ENCODE data around the gene MTA1. TPM values are rescaled to one million over a fixed set of nuclear protein-coding genes. Genes with fewer than 3 reads are reported as not detected.

The MTA1 gene
- total RNA-seq, 4 donors from 2014 or later, result 75.7 to 295 (median 165) TPM

DNA sequence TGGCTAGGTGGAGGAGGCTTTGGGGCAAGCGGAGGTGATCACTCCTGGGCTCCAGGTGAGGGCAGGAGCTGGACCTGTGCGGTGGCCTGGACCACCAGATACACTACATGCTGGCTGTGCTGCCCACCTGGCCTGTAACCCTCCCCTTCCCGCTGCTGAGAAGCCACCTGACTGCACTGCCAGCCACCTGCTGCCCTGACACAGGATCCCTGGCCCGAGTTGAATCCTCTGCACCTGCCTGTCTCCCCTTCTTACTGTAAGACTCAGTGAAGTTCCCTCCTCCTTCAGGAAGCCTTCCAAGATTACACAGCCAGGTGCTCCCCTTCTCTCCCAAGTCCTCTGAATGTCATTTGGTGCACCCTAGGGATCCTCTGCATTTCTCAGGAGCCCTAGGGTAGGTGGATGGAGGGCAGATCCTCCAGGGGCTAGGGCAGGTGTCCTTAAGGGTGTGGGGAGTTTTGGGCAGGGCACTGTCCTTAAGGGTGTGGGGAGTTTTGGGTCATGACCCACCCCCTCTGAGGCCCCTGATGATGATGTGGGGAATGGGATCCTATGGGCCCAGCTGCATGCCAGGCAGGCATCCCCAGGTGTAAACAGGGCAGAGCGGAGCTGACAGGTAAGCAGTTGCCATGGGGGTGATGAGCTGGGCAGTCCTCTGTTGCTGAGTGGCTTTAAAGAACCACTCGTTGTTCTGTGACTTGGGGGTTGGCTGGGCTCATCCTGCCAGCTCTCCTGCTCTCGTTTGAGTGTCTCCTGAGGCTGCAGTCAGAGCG is 6.7 kb upstream of the MTA1 start:
- Histone ChIP-seq H3K27ac (no peak overlapping the region), H3K36me3 (no peaks in the 10 kb centered on the region), H3K27me3 (peaks cover 0 to 8% of the 10 kb centered on the region in 2 donors), H3K9me3 (no peaks in the 10 kb centered on the region), H3K4me3 (no peak overlapping the region), H3K4me1 (peaks cover 0 to 15% (median 7%) of the 10 kb centered on the region in 4 donors)
- no peak for DNase-seq
- TF ChIP-seq, protein P1, sequence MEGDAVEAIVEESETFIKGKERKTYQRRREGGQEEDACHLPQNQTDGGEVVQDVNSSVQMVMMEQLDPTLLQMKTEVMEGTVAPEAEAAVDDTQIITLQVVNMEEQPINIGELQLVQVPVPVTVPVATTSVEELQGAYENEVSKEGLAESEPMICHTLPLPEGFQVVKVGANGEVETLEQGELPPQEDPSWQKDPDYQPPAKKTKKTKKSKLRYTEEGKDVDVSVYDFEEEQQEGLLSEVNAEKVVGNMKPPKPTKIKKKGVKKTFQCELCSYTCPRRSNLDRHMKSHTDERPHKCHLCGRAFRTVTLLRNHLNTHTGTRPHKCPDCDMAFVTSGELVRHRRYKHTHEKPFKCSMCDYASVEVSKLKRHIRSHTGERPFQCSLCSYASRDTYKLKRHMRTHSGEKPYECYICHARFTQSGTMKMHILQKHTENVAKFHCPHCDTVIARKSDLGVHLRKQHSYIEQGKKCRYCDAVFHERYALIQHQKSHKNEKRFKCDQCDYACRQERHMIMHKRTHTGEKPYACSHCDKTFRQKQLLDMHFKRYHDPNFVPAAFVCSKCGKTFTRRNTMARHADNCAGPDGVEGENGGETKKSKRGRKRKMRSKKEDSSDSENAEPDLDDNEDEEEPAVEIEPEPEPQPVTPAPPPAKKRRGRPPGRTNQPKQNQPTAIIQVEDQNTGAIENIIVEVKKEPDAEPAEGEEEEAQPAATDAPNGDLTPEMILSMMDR (IDR thresholded peaks at IDR 0.05), result no peak
- no peak for TF ChIP-seq POLR2A (IDR thresholded peaks at IDR 0.05)

DNA sequence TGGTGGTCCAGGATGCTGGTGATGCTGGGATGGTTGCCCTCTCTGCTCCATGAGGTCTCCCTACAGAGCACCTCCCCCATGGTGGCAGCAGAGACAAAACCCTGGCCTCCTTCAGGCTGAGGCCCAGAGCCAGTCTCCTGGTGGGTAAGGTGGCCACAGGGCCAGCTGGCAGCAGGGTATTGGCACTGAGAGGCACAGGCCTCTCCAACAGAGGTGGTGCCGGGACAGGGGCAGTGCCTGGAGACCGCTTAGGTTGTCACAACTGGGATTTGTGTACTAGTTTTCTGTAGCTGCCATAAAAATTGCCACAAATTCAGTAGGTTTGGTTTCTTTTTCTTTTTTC is 6.1 kb upstream of the MTA1 start:
- Histone ChIP-seq H3K9me3 (no peaks in the 10 kb centered on the region), H3K4me3 (no peak overlapping the region), H3K4me1 (peaks cover 0 to 21% (median 7%) of the 10 kb centered on the region in 4 donors), H3K36me3 (no peaks in the 10 kb centered on the region), H3K27me3 (peaks cover 0 to 8% of the 10 kb centered on the region in 2 donors), H3K27ac (no peak overlapping the region)
- DNase-seq, result no peak
- TF ChIP-seq POLR2A (IDR thresholded peaks at IDR 0.05), result no peak
- TF ChIP-seq, protein P1 (IDR thresholded peaks at IDR 0.05), result no peak

DNA sequence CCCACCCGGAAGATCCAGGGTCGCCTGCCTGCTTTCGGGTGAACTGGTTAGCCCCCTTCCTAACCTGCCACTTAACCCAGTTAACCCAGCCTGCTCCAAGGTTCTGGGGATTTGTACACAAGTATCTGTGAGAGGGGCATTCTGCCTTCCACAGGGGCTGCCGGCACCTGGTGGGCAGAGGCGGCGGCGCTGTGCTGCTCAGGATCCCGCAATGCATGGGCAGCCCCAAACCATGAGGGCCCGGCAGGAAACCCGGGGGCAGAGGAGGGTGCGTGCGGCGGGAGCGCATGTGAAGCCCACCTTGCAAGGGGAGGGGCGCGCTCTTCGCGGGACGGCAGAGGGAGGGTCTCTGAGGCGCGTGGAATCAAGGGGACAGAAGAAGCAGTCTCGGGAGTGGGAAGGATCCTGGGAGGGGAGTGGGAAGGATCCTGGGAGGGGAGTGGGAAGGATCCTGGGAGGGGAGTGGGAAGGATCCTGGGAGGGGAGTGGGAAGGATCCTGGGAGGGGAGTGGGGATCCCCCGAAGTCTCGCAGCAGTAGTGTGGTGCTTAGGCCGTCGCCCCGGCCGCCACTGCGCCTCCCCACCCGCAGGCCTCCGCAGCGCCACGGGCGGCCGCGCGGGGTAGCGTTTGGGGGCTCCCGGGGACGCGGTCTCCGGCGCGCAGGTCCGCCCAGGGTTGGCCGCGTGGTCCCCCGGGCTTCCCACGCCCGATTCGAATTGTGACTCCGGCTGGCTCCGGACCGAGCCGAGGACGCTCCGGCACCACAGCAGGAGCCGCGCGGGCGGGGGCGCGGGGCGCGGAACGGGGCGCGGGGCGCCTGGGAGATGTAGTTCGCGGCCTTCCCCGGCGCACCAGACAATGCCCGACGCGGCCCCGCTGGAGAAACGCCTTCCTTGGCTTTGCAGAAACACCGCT is 4.9 kb upstream of the MTA1 start:
- DNase-seq, result peak; percentile 46 to 79 (median 76)
- Histone ChIP-seq H3K4me3 (peak overlapping the region; percentile 50 to 66 (median 54)), H3K9me3 (no peaks in the 10 kb centered on the region), H3K36me3 (no peaks in the 10 kb centered on the region), H3K27me3 (peaks cover 0 to 8% of the 10 kb centered on the region in 2 donors), H3K4me1 (peaks cover 0 to 29% (median 9%) of the 10 kb centered on the region in 4 donors), H3K27ac (peak overlapping the region in 2 of 4 donors; percentile 33 to 62)
- TF ChIP-seq POLR2A (IDR thresholded peaks at IDR 0.05), result no peak
- TF ChIP-seq, protein P1 (IDR thresholded peaks at IDR 0.05), result peak; percentile 56 to 91 (median 74)

DNA sequence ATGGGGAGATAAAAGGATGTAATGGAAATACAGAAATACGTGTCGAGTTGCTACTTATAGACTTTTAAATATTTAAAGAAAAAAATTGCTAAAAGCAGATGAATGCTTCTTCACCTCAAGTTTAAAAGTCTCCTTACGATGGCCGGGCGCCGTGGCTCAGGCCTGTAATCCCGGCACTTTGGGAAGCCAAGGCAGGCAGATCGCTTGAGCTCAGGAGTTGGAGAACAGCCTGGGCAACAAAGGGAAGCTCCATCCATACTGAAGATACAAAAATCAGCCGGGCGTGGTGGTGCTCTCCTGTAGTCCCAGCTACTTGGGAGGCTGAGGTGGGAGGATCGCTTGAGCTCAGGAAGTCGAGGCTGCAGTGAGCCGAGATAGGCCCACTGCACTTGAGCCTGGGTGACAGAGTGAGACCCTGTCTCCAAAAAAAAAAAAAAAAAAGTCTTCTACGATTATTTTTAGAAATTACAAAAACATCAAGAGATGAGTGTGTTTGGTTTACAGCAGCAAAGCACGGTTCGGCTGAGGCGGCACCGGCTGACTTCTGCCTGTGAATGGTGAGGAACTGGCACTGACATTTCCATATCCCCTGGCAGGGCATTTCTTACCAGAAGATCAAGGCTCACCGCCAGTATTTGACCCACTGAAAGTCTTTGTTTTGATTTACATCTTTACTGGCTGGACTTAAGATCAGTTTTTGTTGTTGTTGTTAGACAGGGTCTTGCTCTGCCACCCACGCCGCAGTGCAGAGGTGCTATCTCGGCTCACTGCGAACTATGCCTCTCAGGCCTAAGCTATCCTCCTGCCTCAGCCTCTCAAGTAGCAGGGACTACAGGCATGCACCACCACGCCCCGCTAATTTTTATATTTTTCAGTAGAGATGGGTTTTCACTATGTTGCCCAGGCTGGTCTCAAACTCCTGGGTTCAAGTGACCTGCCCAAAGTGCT is 3.9 kb upstream of the MTA1 start:
- Histone ChIP-seq H3K4me1 (peaks cover under 1 to 31% (median 14%) of the 10 kb centered on the region in 4 donors), H3K4me3 (peak overlapping the region in 3 of 4 donors; percentile 50 to 66 (median 56)), H3K36me3 (no peaks in the 10 kb centered on the region), H3K27ac (no peak overlapping the region), H3K27me3 (peaks cover 0 to 4% of the 10 kb centered on the region in 2 donors), H3K9me3 (no peaks in the 10 kb centered on the region)
- DNase-seq, result no peak
- TF ChIP-seq, protein P1 (IDR thresholded peaks at IDR 0.05), result no peak
- TF ChIP-seq POLR2A (IDR thresholded peaks at IDR 0.05), result no peak

DNA sequence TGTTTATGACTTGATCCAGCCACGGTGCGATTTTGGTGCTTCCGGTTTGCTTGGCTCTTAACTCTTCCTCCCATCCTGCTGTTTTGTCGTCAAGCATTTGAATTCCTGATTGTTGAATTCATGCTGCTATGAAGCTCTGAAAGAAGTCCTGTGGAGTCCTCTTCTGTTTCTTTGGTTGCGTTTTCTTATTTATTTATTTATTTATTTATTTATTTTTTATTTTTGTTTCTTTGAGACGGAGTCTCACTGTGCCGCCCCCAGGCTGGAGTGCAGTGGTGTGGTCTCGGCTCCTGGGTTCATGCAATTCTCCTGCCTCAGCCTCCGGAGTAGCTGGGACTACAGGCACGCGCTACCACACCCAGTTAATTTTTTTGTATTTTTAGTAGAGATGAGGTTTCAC is 3.0 kb upstream of the MTA1 start:
- no peak overlapping the region for H3K27ac ChIP-seq
- H3K4me3 ChIP-seq, result no peak overlapping the region
- TF ChIP-seq, protein P1 (IDR thresholded peaks at IDR 0.05), result no peak
- no peak for TF ChIP-seq POLR2A (IDR thresholded peaks at IDR 0.05)
- H3K27me3 ChIP-seq, result no peaks in the 10 kb centered on the region
- H3K36me3 ChIP-seq, result no peaks in the 10 kb centered on the region
- H3K4me1 ChIP-seq, result peaks cover 5 to 31% (median 17%) of the 10 kb centered on the region in 4 donors
- no peak for DNase-seq
- H3K9me3 ChIP-seq, result no peaks in the 10 kb centered on the region

All from Peyer's patch (tissue), 4 donors.